Coronary artery (tissue), 2 donors: Measurements from ENCODE around the gene SBK2.

Experiments used
- DNase-seq: peaks from one replicate; pipeline ENCODE4 v3.0.0-alpha.2; 2017; ENCODE audit warnings: low spot score
- H3K27ac ChIP-seq, 2 donors: fragments of 200-600 bp; sonication (generic); one replicate each; pipeline ENCODE4 v1.5.1; 2016 to 2019
- H3K4me3 ChIP-seq: fragments of 200-600 bp; sonication (generic); 2 replicates; pipeline ENCODE4 v1.5.1; 2016; ENCODE audit warnings: mild to moderate bottlenecking, moderate library complexity
- TF ChIP-seq, protein P1 (sequence below): fragments of 200-600 bp; sonication (generic); IDR thresholded peaks from one replicate; pipeline ENCODE4 v1.5.1; 2019; ENCODE audit warnings: antibody characterized with exemption

The SBK2 gene

DNA sequence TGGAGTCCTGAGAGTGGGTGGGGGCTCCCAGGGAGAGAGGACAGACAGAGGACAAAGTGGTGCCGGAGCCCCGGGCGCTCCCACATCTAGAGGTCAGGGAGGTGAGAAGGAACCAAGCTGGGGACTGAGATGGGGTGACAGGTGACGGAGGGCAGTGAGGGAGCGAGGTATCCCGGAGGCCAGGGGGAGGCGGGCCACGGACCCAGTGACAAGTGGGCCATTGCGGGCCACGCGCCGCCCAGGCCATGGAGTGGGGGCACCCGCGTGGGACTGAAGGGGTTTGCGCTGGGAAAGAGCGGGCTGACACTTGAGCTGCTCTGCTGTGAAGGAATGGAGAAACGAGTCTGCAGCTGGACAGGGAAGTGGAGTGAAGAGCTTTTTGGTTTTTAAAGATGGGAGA, 57.9 kb downstream of the SBK2 start:
- no peak overlapping the region for H3K27ac ChIP-seq
- no peak for DNase-seq

More for the DNA sequence above, 57.9 kb downstream of the SBK2 start:
- H3K4me3 ChIP-seq, result no peak overlapping the region
- TF ChIP-seq, protein P1, sequence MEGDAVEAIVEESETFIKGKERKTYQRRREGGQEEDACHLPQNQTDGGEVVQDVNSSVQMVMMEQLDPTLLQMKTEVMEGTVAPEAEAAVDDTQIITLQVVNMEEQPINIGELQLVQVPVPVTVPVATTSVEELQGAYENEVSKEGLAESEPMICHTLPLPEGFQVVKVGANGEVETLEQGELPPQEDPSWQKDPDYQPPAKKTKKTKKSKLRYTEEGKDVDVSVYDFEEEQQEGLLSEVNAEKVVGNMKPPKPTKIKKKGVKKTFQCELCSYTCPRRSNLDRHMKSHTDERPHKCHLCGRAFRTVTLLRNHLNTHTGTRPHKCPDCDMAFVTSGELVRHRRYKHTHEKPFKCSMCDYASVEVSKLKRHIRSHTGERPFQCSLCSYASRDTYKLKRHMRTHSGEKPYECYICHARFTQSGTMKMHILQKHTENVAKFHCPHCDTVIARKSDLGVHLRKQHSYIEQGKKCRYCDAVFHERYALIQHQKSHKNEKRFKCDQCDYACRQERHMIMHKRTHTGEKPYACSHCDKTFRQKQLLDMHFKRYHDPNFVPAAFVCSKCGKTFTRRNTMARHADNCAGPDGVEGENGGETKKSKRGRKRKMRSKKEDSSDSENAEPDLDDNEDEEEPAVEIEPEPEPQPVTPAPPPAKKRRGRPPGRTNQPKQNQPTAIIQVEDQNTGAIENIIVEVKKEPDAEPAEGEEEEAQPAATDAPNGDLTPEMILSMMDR, result no peak
